Uterus (tissue), 2 donors: ENCODE measurements around the gene ZNF224.

Source experiments
- CTCF ChIP-seq, 4 experiments: fragments of 200-600 bp in 2 of 4; fragments of 450-650 bp in 2 of 4; sonication (generic) in 2 of 4; IDR thresholded peaks; one replicate each; pipeline ENCODE4 v1.5.1; 2016 to 2019; ENCODE audit warnings: antibody characterized with exemption in 4 of 4, mild to moderate bottlenecking in 2 of 4, moderate library complexity in 1 of 4
- POLR2A ChIP-seq, 2 donors: fragments of 450-650 bp; IDR thresholded peaks; one replicate each; pipeline ENCODE4 v1.6.1; 2016; ENCODE audit warnings: antibody characterized with exemption in 2 of 2, mild to moderate bottlenecking in 1 of 2, moderate library complexity in 1 of 2

DNA sequence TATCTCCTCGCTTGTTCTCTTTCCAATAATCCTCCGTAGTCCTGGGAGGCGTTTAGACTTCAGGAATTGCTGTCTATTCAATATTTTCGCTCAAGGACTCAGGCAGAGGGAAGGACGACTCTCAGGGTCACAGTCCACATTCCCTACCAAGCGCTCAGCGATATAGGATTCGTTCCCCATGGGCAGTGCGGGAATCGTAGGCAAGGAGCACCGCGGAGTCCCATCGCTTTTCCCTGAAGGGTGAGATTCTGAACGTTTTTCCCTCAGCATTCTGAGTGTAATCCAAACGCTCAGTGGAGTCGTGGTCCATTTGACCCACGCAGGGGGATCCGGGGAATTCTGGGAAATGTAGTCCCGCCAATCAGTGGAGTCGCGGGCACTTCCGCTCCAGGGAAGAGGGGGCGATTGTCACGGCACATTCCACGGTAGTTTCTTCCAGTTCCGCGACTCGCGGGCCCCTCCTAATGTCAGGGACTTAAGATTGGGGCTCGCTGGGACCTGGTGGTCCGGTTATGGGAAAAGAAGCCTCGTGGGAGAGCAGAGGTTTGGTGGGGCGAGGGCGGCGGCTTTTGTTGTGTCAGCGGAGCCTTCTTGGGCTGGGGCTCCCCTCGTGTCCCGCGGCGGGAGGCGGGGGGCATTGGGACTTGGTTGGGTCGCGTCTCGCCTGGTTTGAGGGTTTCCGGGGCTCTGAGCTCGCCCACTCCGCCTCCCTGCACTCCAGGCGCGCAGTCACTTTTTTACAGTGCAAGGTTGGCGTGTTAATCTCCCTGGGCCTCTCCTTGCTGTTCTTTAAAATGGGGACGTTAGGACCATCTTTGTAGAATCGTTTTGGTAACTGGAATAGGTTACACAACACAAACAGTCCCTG is 47.3 kb downstream of the ZNF224 start, which contains the start of gene ZNF234:
- TF ChIP-seq CTCF (IDR thresholded peaks at IDR 0.05): no peak
- TF ChIP-seq POLR2A (IDR thresholded peaks at IDR 0.05): no peak
